G401 (cell line): ENCODE results near the gene RXRG. TPM values are rescaled to one million over a fixed set of nuclear protein-coding genes. Genes with fewer than 3 reads are reported as not detected.

Experiments
- DNase-seq: peaks from one replicate; pipeline ENCODE4 v3.0.0-alpha.2; 2015; ENCODE audit warnings: low spot score
- in situ Hi-C: cut with HindIII; loops from 2 replicates; pipeline ENCODE4 v1.10.0; 2016; ENCODE audit warnings: low sequenced_read_pairs, mixed read lengths
- total RNA-seq: library from RNA; depleted of rRNA; stranded (reverse); fragments of >200 nt; shearing (Covaris generic); gene quantifications from 2 replicates; pipeline ENCODE4 v1.2.3, GENCODE V29; 2014; rRNA removed

RXRG gene
- total RNA-seq, 1 experiment from 2014 or later, result not detected

GRCh38 chr1:165353731-165354671 lies 90.9 kb downstream of the RXRG start:
- in situ Hi-C loops, result no loop called here
- DNase-seq, result no peak

GRCh38 chr1:165352442-165353293 lies 92.3 kb downstream of the RXRG start:
- in situ Hi-C loops, result no loop called here
- DNase-seq, result no peak

GRCh38 chr1:165351863-165352441 lies 93.0 kb downstream of the RXRG start:
- DNase-seq, result no peak
- in situ Hi-C loops, result no loop called here

Other genes starting within 250 kb of the RXRG start
- gene LMX1A, start 88.4 kb downstream of the RXRG start, total RNA-seq, result not detected in 2 replicates
- not detected in 2 replicates for gene LRRC52, start 98.9 kb upstream of the RXRG start, total RNA-seq
- 66.1 and 86.1 TPM in 2 replicates for gene MGST3, start 186.1 kb upstream of the RXRG start, total RNA-seq